IMR-90 (cell line): ENCODE data around the gene ARPC2. TPM values are rescaled to one million over a fixed set of nuclear protein-coding genes. Genes with fewer than 3 reads are reported as not detected.

ENCODE experiments used
- ATAC-seq: fragments of 200-7000 bp; cut with Tn5 transposase; 2 replicates; pipeline ENCODE4 v1.9.1; 2020; ENCODE audit warnings: low read depth, mild to moderate bottlenecking, moderate library complexity
- BruUV-seq: library from RNA; stranded (reverse); fragments of 400-500 nt; replicated peaks from 2 replicates; lab custom pipeline; 2021; lab: Mats Ljungman, UMichigan
- CTCF ChIA-PET: fragments of 300-600 bp; formaldehyde crosslinking; extraction: SDS; loops from one replicate; lab custom pipeline; 2021; ENCODE audit warnings: antibody characterized with exemption; lab: Yijun Ruan, JAX
- POLR2A ChIA-PET: fragments of 300-600 bp; sonication (Branson Sonifier 250); formaldehyde crosslinking; loops from one replicate; lab custom pipeline; 2022; ENCODE audit warnings: antibody characterized with exemption; ENCODE audit not compliant: unreplicated experiment; lab: Charles Lee
- DNase-seq: peaks from one replicate; pipeline ENCODE4 v3.0.0; 2013
- H2AFZ ChIP-seq: replicated peaks from 2 replicates; pipeline ENCODE3; 2013; ENCODE audit warnings: low read length, mild to moderate bottlenecking; ENCODE audit not compliant: poor library complexity
- H2AK5ac ChIP-seq: 2 replicates; pipeline ENCODE4 v1.6.1; 2013; ENCODE audit warnings: low read depth, low read length, inconsistent platforms
- H2AK9ac ChIP-seq: replicated peaks from 2 replicates; pipeline ENCODE3; 2013; ENCODE audit warnings: mild to moderate bottlenecking, low read depth, low read length, moderate library complexity; ENCODE audit not compliant: poor library complexity
- H2BK120ac ChIP-seq: 2 replicates; pipeline ENCODE4 v1.6.1; 2013; ENCODE audit warnings: low read depth, low read length, inconsistent platforms
- H2BK15ac ChIP-seq: 3 replicates; pipeline ENCODE4 v1.6.1; 2013; ENCODE audit warnings: low read depth, low read length, inconsistent platforms
- H2BK20ac ChIP-seq: 2 replicates; pipeline ENCODE4 v1.6.1; 2013; ENCODE audit warnings: low read depth, mild to moderate bottlenecking, inconsistent platforms, low read length, moderate library complexity
- H2BK5ac ChIP-seq: 2 replicates; pipeline ENCODE4 v1.6.1; 2013; ENCODE audit warnings: mild to moderate bottlenecking, low read depth, low read length, inconsistent platforms; ENCODE audit not compliant: poor library complexity, severe bottlenecking
- H3K14ac ChIP-seq: replicated peaks from 2 replicates; pipeline ENCODE4 v1.6.1; 2013; ENCODE audit warnings: low read depth, low read length, inconsistent platforms
- H3K18ac ChIP-seq: 2 replicates; pipeline ENCODE4 v1.6.1; 2013; ENCODE audit warnings: low read depth, low read length, control low read depth
- H3K23ac ChIP-seq: 2 replicates; pipeline ENCODE4 v1.6.1; 2013; ENCODE audit warnings: low read depth, low read length, inconsistent platforms
- H3K27ac ChIP-seq: 2 replicates; pipeline ENCODE4 v1.5.1; 2013; ENCODE audit warnings: mild to moderate bottlenecking, control low read depth, low read length; ENCODE audit not compliant: insufficient read depth
- H3K27me3 ChIP-seq: 2 replicates; pipeline ENCODE4 v1.6.1; 2013; ENCODE audit warnings: low read length; ENCODE audit not compliant: control insufficient read depth, insufficient read depth
- H3K36me3 ChIP-seq: 2 replicates; pipeline ENCODE4 v1.6.1; 2013; ENCODE audit warnings: low read length, mixed read lengths; ENCODE audit not compliant: control insufficient read depth, insufficient read depth
- H3K4ac ChIP-seq: 2 replicates; pipeline ENCODE4 v1.6.1; 2013; ENCODE audit warnings: low read depth, low read length, inconsistent platforms
- H3K4me1 ChIP-seq: 2 replicates; pipeline ENCODE4 v1.6.1; 2013; ENCODE audit warnings: low read length, mixed read lengths; ENCODE audit not compliant: control insufficient read depth, insufficient read depth
- H3K4me2 ChIP-seq: 2 replicates; pipeline ENCODE4 v1.6.1; 2013; ENCODE audit warnings: low read depth, mild to moderate bottlenecking, control low read depth, low read length, moderate library complexity
- H3K4me3 ChIP-seq: 2 replicates; pipeline ENCODE4 v1.5.1; 2013; ENCODE audit warnings: low read depth, mild to moderate bottlenecking, control low read depth, low read length, moderate library complexity; ENCODE audit not compliant: insufficient read depth
- H3K56ac ChIP-seq: 2 replicates; pipeline ENCODE4 v1.6.1; 2013; ENCODE audit warnings: low read length, inconsistent platforms; ENCODE audit not compliant: insufficient read depth; ENCODE audit errors: extremely low read depth
- H3K79me1 ChIP-seq, 2 experiments: 2 replicates each; pipeline ENCODE4 v1.6.1; 2013; ENCODE audit warnings: low read length in 2 of 2, inconsistent platforms in 1 of 2, low read depth in 1 of 2
- H3K9ac ChIP-seq: 2 replicates; pipeline ENCODE4 v1.6.1; 2013; ENCODE audit warnings: low read depth, low read length, control low read depth
- H3K9me1 ChIP-seq: 2 replicates; pipeline ENCODE4 v1.6.1; 2013; ENCODE audit warnings: low read length, inconsistent platforms; ENCODE audit not compliant: insufficient read depth
- H3K9me3 ChIP-seq: 2 replicates; pipeline ENCODE4 v1.6.1; 2013; ENCODE audit warnings: low read length; ENCODE audit not compliant: control insufficient read depth, insufficient read depth
- H4K20me1 ChIP-seq: 2 replicates; pipeline ENCODE4 v1.6.1; 2013; ENCODE audit warnings: low read length, inconsistent platforms; ENCODE audit not compliant: insufficient read depth
- H4K5ac ChIP-seq: 2 replicates; pipeline ENCODE4 v1.6.1; 2013; ENCODE audit warnings: mild to moderate bottlenecking, low read depth, low read length, control low read depth
- H4K8ac ChIP-seq, 2 experiments: 2 replicates each; pipeline ENCODE4 v1.6.1; 2013; ENCODE audit warnings: low read depth in 2 of 2, low read length in 2 of 2, control low read depth in 1 of 2, inconsistent platforms in 1 of 2
- H4K91ac ChIP-seq: 2 replicates; pipeline ENCODE4 v1.6.1; 2013; ENCODE audit warnings: low read depth, low read length, inconsistent platforms; ENCODE audit not compliant: insufficient read depth
- CTCF ChIP-seq: conservative IDR thresholded peaks from 2 replicates; pipeline ENCODE4 v1.5.1; 2012; ENCODE audit warnings: mild to moderate bottlenecking, low read depth, low read length, improper control_type of control experiment
- FOS ChIP-seq: fragments of 150-350 bp; IDR thresholded peaks from 2 replicates; pipeline ENCODE4 v1.6.1; 2016; ENCODE audit warnings: low read depth, low read length
- WGBS, 2 experiments: methylation state at CpG; one replicate each; pipeline versions ENCODE4 v1.1.5 to v1.1.7; 2013; ENCODE audit warnings: missing lambda C conversion rate in 2 of 2; ENCODE audit not compliant: insufficient read length in 1 of 2; ENCODE audit errors: extremely low coverage in 2 of 2; 5-methylcytosine and 5-hydroxymethylcytosine counted together
- dilution Hi-C: fragments of 300-500 bp; cut with HindIII; formaldehyde crosslinking; loops from one replicate; pipeline ENCODE4 v1.14.3; 2018; ENCODE audit warnings: low sequenced_read_pairs; ENCODE audit not compliant: unreplicated experiment
- in situ Hi-C: fragments of 300-500 bp; cut with MboI; formaldehyde crosslinking; loops from 3 replicates; pipeline ENCODE4 v1.14.3; 2019; ENCODE audit warnings: low sequenced_read_pairs, inconsistent platforms, mixed read lengths
- intact Hi-C: fragments of 100-400 bp; cut with micrococcal nuclease; formaldehyde crosslinking; loops from 2 replicates; pipeline ENCODE4 v1.10.0; 2022
- polyA plus RNA-seq, 3 experiments: library from polyadenylated mRNA; depleted of rRNA; stranded (reverse); fragments of >200 nt; gene quantifications; 2 replicates each; pipeline ENCODE4 v1.2.3, GENCODE V29; 2012; ENCODE audit warnings: low replicate concordance in 1 of 3
- total RNA-seq: library from RNA; depleted of rRNA; stranded (reverse); fragments of >200 nt; gene quantifications from 2 replicates; pipeline ENCODE4 v1.2.3, GENCODE V29; 2012
- TF ChIP-seq, protein P1 (sequence below): fragments of 150-350 bp; IDR thresholded peaks from 2 replicates; pipeline ENCODE4 v1.6.1; 2016; ENCODE audit warnings: low read depth, mild to moderate bottlenecking, low read length, moderate library complexity, borderline replicate concordance

ARPC2 gene
- total and polyA plus RNA-seq, 2 of the 4 experiments (the other 2 are of a cell fraction), result 561 to 635 TPM

DNA sequence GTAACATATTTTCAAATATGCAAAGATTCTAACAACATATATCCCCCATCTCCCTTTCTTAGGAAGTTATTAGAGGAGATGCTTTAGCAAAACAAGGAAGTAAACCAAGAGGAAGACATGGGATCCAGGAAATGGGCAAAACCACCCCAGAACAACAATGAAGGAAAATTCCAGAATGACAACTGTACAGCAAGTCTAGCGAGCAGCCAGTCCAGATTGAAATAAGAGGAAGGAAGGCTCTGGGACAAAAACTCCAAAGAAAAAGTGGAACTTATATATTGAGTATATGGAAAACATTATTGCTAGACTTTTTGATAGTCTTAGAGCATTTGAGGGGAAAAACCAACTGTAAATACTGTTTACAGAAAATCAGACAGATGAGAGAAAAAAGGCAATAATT lies 2.9 kb upstream of the ARPC2 start:
- Histone ChIP-seq H2BK15ac (no peak overlapping the region), H3K27ac (no peak overlapping the region), H4K5ac (no peak overlapping the region), H3K9ac (no peak overlapping the region), H3K56ac (no peak overlapping the region), H3K18ac (no peak overlapping the region), H2BK5ac (no peak overlapping the region), H3K9me3 (no peaks in the 10 kb centered on the region), H2AK9ac (no peak overlapping the region), H2BK120ac (no peak overlapping the region), H3K14ac (no peak overlapping the region), H3K79me1 (peaks cover 0 to 9% of the 10 kb centered on the region in 2 experiments; a peak in 2 of 4 replicates), H3K23ac (no peak overlapping the region), H3K4me2 (no peak overlapping the region), H4K20me1 (peaks cover 16% of the 10 kb centered on the region), H3K4me1 (peaks cover 4% of the 10 kb centered on the region; the same call in 1 of the 2 replicates), H3K27me3 (peaks cover 9% of the 10 kb centered on the region), H2AFZ (no peak overlapping the region), H2AK5ac (no peak overlapping the region), H3K9me1 (no peaks in the 10 kb centered on the region), H3K4ac (no peak overlapping the region), H4K91ac (no peak overlapping the region), H4K8ac (no peak overlapping the region), H2BK20ac (no peak overlapping the region), H3K36me3 (no peaks in the 10 kb centered on the region), H3K4me3 (no peak overlapping the region)
- intact Hi-C loops, result no loop called here
- ATAC-seq, result no peak
- CTCF ChIA-PET, result no interaction called here
- POLR2A ChIA-PET, result no interaction called here
- WGBS, 2 experiments, result no CpG with 5 or more reads among the region's 1 CpG
- in situ Hi-C loops, result no loop called here
- dilution Hi-C loops, result no loop called here
- no TSS peak for BruUV-seq
- TF ChIP-seq, protein P1, sequence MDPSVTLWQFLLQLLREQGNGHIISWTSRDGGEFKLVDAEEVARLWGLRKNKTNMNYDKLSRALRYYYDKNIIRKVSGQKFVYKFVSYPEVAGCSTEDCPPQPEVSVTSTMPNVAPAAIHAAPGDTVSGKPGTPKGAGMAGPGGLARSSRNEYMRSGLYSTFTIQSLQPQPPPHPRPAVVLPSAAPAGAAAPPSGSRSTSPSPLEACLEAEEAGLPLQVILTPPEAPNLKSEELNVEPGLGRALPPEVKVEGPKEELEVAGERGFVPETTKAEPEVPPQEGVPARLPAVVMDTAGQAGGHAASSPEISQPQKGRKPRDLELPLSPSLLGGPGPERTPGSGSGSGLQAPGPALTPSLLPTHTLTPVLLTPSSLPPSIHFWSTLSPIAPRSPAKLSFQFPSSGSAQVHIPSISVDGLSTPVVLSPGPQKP, result no peak
- TF ChIP-seq FOS, result no peak
- TF ChIP-seq CTCF, result no peak
- DNase-seq, result no peak
